Transverse colon (tissue), 4 donors: Measurements from ENCODE around the gene C19orf38. TPM values are rescaled to one million over a fixed set of nuclear protein-coding genes. Genes with fewer than 3 reads are reported as not detected.

ENCODE experiments used
- DNase-seq: peaks from one replicate; pipeline ENCODE4 v3.0.0-alpha.2; 2019
- H3K27ac ChIP-seq, 4 donors: fragments of 200-600 bp; sonication (generic); 2 replicates each; pipeline ENCODE4 v1.5.1; 2016 to 2018; ENCODE audit warnings: inconsistent platforms in 4 of 4
- H3K27me3 ChIP-seq: fragments of 200-600 bp; sonication (generic); 2 replicates; pipeline ENCODE4 v1.5.1; 2017; ENCODE audit warnings: inconsistent platforms
- H3K36me3 ChIP-seq, 4 donors: fragments of 200-600 bp; sonication (generic); 2 replicates each; pipeline ENCODE4 v1.5.1; 2017 to 2019; ENCODE audit warnings: inconsistent platforms in 4 of 4
- H3K4me1 ChIP-seq, 4 donors: fragments of 200-600 bp; sonication (generic); 2 replicates each; pipeline ENCODE4 v1.5.1; 2017 to 2020; ENCODE audit warnings: inconsistent platforms in 4 of 4
- H3K4me3 ChIP-seq, 4 donors: fragments of 200-600 bp; sonication (generic); 1 replicate in 1 of 4; 2 replicates in 3 of 4; pipeline versions ENCODE4 v1.5.1 to v1.6.1; 2017 to 2019; ENCODE audit warnings: inconsistent platforms in 4 of 4
- H3K9me3 ChIP-seq, 2 donors: fragments of 200-600 bp; sonication (generic); 2 replicates each; pipeline ENCODE4 v1.5.1; 2017 to 2019; ENCODE audit warnings: inconsistent platforms in 2 of 2
- EP300 ChIP-seq: sonication (generic); formaldehyde crosslinking; IDR thresholded peaks from one replicate; pipeline ENCODE4 v1.6.1; 2017; ENCODE audit warnings: antibody characterized with exemption, low read depth
- POLR2A ChIP-seq: fragments of 450-650 bp; IDR thresholded peaks from one replicate; pipeline ENCODE4 v1.6.1; 2016; ENCODE audit warnings: antibody characterized with exemption, mild to moderate bottlenecking, moderate library complexity
- POLR2AphosphoS5 ChIP-seq, 3 donors: sonication (generic); formaldehyde crosslinking; IDR thresholded peaks; one replicate each; pipeline ENCODE4 v1.6.1; 2016; ENCODE audit warnings: antibody characterized with exemption in 3 of 3
- WGBS, 2 donors: methylation state at CpG; one replicate each; pipeline ENCODE4 v1.1.5; 2018; ENCODE audit warnings: low coverage in 1 of 2; 5-methylcytosine and 5-hydroxymethylcytosine counted together
- in situ Hi-C, 4 donors: fragments of 200-750 bp; cut with MboI; loops; one replicate each; pipeline versions ENCODE4 v1.15.0 to v1.15.1; 2017; ENCODE audit warnings: low sequenced_read_pairs in 3 of 4, low pct_ligation_motif_present in 1 of 4, low pct_unique_long_range_greater_than_20kb in 1 of 4
- intact Hi-C: fragments of 100-400 bp; cut with DNase I; formaldehyde crosslinking; loops from one replicate; pipeline ENCODE4 v1.15.1; 2023; ENCODE audit warnings: low total_unique reads
- total RNA-seq, 4 donors: library from RNA; depleted of rRNA; stranded (reverse); fragments of >200 nt; gene quantifications; one replicate each; pipeline ENCODE4 v1.1.0, GENCODE V29; 2016
- TF ChIP-seq, protein P1 (sequence below), 5 experiments: fragments of 200-600 bp in 3 of 5; fragments of 450-650 bp in 2 of 5; sonication (generic) in 3 of 5; IDR thresholded peaks; 1 replicate in 2 of 5; 2 replicates in 3 of 5; pipeline ENCODE4 v1.5.1; 2016 to 2017; ENCODE audit warnings: antibody characterized with exemption in 5 of 5, inconsistent platforms in 3 of 5, mild to moderate bottlenecking in 2 of 5, moderate library complexity in 1 of 5

C19orf38 gene
- total RNA-seq, 4 donors from 2014 or later: 0.79 to 1.8 (median 0.96) TPM; not detected in 1

DNA sequence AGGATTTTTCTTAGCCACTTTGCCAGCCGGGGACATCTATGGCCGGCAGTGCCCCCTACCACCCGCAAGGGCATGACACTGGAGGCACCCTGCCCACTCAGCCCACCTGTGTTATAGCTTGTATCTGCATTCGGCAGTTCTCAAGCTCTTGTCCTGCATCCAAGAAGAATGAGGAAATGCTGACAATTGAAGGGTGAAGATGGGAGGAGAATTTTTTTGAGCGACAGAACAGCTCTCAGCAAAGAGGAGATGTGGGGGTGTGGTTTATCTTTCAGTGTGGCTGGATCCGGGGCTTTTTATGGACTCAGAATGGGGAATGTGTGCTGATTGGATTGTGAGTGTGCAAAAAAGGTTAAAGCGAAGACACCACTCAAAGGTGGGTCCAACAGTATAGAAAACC, 5.4 kb upstream of the C19orf38 start:
- Histone ChIP-seq H3K36me3 (no peaks in the 10 kb centered on the region), H3K27me3 (no peaks in the 10 kb centered on the region), H3K27ac (no peak overlapping the region), H3K4me3 (no peak overlapping the region), H3K4me1 (no peaks in the 10 kb centered on the region), H3K9me3 (peaks cover 0 to 5% of the 10 kb centered on the region in 2 donors)
- intact Hi-C loops: no loop called here
- in situ Hi-C loops: no loop called here
- 70 to 88% methylated on average over 2 to 7 of the region's 7 CpGs for WGBS, 2 donors
- DNase-seq: no peak
- TF ChIP-seq, protein P1, sequence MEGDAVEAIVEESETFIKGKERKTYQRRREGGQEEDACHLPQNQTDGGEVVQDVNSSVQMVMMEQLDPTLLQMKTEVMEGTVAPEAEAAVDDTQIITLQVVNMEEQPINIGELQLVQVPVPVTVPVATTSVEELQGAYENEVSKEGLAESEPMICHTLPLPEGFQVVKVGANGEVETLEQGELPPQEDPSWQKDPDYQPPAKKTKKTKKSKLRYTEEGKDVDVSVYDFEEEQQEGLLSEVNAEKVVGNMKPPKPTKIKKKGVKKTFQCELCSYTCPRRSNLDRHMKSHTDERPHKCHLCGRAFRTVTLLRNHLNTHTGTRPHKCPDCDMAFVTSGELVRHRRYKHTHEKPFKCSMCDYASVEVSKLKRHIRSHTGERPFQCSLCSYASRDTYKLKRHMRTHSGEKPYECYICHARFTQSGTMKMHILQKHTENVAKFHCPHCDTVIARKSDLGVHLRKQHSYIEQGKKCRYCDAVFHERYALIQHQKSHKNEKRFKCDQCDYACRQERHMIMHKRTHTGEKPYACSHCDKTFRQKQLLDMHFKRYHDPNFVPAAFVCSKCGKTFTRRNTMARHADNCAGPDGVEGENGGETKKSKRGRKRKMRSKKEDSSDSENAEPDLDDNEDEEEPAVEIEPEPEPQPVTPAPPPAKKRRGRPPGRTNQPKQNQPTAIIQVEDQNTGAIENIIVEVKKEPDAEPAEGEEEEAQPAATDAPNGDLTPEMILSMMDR (IDR thresholded peaks at IDR 0.05): no peak
- TF ChIP-seq POLR2A: no peak
- TF ChIP-seq POLR2AphosphoS5 (IDR thresholded peaks at IDR 0.05): no peak
- TF ChIP-seq EP300: no peak

DNA sequence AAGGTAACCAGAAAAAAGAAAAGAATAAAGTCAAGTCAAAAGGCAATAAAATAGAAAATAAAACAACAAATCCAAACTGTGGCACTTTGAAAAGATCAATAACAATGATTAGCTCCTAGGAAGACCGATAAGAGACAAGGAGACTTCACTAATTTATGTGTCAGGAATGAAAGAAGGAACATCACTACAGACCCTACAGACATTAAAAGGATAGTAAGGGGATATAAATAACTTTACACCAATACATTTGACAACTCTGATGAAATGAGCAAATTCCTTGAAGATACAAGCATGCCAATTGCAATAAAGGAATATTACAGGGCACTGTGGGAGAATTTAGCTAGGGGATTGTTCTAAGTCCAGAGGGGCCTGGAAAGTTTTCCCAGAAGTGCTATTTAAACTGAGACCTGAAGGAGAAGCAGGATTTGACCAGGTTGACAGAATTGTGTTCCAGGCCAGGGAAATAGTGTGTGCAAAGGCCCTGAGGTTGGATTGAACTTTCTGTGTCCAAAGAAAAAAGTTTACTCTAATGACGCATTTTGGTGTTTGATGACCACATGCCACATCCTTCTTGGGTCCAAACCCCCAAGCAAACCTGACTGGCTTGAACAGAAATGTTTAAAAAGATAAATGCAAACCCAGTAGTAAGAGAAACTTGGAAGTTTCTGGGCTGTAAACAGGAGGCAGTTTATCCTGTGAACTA, 1.6 kb upstream of the C19orf38 start:
- in situ Hi-C loops: no loop called here
- no peak overlapping the region for H3K4me3 ChIP-seq
- no peak for TF ChIP-seq POLR2AphosphoS5 (IDR thresholded peaks at IDR 0.05)
- TF ChIP-seq EP300: no peak
- no peak for TF ChIP-seq POLR2A
- TF ChIP-seq, protein P1 (IDR thresholded peaks at IDR 0.05): no peak
- no peak for DNase-seq
- no peaks in the 10 kb centered on the region for H3K36me3 ChIP-seq
- WGBS, 2 donors: 81 to 84% methylated on average over 2 of the region's 2 CpGs
- peaks cover 0 to 5% of the 10 kb centered on the region in 2 donors for H3K9me3 ChIP-seq
- H3K27me3 ChIP-seq: peaks cover 12% of the 10 kb centered on the region
- intact Hi-C loops: no loop called here
- H3K27ac ChIP-seq: no peak overlapping the region
- no peaks in the 10 kb centered on the region for H3K4me1 ChIP-seq

DNA sequence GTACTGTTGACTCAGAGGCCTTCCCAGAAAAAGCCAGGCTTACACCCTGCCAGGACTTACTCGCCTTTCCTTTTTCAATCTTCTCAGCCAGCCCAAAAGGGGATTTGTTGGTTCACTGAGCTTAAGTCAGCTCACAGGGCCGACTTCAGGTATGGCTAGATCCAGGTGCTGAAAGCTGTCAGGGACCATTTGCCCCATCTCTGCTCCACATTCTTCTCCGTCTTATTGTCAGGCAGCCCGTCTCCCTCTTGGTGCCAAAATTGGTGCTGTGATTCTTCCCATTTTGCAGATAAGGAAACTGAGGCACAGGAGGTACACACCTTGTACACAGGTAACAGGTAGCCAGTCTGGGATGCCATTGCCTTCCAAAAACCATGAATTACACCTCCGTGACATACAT, 2.4 kb downstream of the C19orf38 start:
- Histone ChIP-seq H3K27me3 (peaks cover 12% of the 10 kb centered on the region), H3K4me1 (no peaks in the 10 kb centered on the region), H3K27ac (no peak overlapping the region), H3K36me3 (no peaks in the 10 kb centered on the region), H3K9me3 (peaks cover 0 to 5% of the 10 kb centered on the region in 2 donors), H3K4me3 (no peak overlapping the region)
- intact Hi-C loops (no loop called here), in situ Hi-C loops (loop anchor here in 3 of 4 donors (10.0 to 25.0 kb wide), 2 partner anchors 136 to 138 kb away; partner anchors contain the start of genes DNM2 (in 3 of the 3) and QTRT1 (in 2 of the 3))
- 80 to 85% methylated on average over 1 to 5 of the region's 5 CpGs for WGBS, 2 donors
- TF ChIP-seq POLR2AphosphoS5 (IDR thresholded peaks at IDR 0.05) (no peak), POLR2A (no peak), EP300 (no peak)
- TF ChIP-seq, protein P1 (IDR thresholded peaks at IDR 0.05): no peak
- DNase-seq: no peak

DNA sequence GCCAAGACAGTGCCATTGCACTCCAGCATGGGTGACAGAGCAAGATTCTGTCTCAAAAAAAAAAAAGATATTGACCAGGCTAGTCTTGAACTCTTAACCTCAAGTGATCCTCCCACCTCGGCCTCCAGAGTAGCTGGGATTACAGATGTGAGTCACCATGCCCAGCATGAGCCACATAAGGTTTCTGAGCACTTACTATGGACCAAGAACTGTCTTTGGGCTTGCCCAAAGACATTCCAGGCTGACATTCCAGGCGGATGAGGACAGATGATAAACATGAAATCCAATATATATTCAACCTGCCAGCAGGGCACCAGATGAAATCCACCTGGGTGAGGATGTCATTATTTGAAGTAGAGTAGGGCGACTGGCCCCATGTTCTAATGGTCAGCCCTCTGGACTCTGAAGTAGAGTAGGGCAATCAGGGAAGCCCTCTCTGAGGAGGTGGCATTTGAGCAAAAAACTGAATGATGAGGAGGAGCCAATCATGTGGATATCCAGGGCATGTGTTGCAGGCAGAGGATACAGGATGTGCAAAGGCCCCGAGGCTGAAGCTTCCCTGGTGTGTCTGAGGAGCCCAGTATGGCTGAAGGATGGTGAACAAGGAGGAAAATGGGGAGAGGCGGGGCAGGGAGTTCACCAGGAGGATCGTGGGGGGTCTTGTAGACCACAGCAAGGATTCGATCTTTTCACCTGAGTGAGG, 4.0 kb downstream of the C19orf38 start:
- TF ChIP-seq POLR2A: no peak
- TF ChIP-seq, protein P1 (IDR thresholded peaks at IDR 0.05): no peak
- no peak for TF ChIP-seq EP300
- Histone ChIP-seq H3K27me3 (peaks cover 12% of the 10 kb centered on the region), H3K9me3 (no peaks in the 10 kb centered on the region), H3K4me1 (no peaks in the 10 kb centered on the region), H3K36me3 (no peaks in the 10 kb centered on the region), H3K27ac (no peak overlapping the region), H3K4me3 (no peak overlapping the region)
- WGBS, 2 donors: 59 to 69% methylated on average over 4 to 7 of the region's 7 CpGs
- intact Hi-C loops (no loop called here), in situ Hi-C loops (loop anchor here in 3 of 4 donors (10.0 to 25.0 kb wide), 2 partner anchors 137 to 140 kb away; partner anchors contain the start of genes DNM2 (in 3 of the 3) and QTRT1 (in 2 of the 3))
- DNase-seq: no peak
